GM12878 (cell line): Measurements from ENCODE around the gene LIN54. TPM values are rescaled to one million over a fixed set of nuclear protein-coding genes. Genes with fewer than 3 reads are reported as not detected.
A peak's percentile ranks its signal among the peaks of the same experiment; 100 is the strongest.

Experiments used
- ATAC-seq: fragments of 200-7000 bp; cut with Tn5 transposase; 3 replicates; pipeline ENCODE4 v1.9.1; 2020; ENCODE audit warnings: mild to moderate bottlenecking, moderate library complexity
- BruUV-seq: library from RNA; stranded (reverse); fragments of 400-500 nt; replicated peaks from 2 replicates; lab custom pipeline; 2021; lab: Mats Ljungman, UMichigan
- CTCF ChIA-PET: fragments of 300-600 bp; sonication (Branson Sonifier 250); formaldehyde crosslinking; extraction: SDS; loops from one replicate; lab custom pipeline; 2021; ENCODE audit warnings: inconsistent platforms; lab: Yijun Ruan, JAX
- POLR2A ChIA-PET: fragments of 350-600 bp; formaldehyde crosslinking; extraction: SDS; loops from one replicate; lab custom pipeline; 2021; ENCODE audit warnings: inconsistent platforms; lab: Charles Lee
- RAD21 ChIA-PET: fragments of 300-600 bp; sonication (Branson Sonifier 250); formaldehyde crosslinking; loops from one replicate; lab custom pipeline; 2023; ENCODE audit warnings: antibody characterized with exemption; ENCODE audit not compliant: unreplicated experiment; lab: Charles Lee
- SMC1A ChIA-PET: fragments of 300-600 bp; sonication (Branson Sonifier 250); formaldehyde crosslinking; loops from one replicate; lab custom pipeline; 2023; ENCODE audit not compliant: unreplicated experiment, uncharacterized antibody; lab: Charles Lee
- DNase-seq: peaks from one replicate; pipeline ENCODE4 v3.0.0-alpha.2; 2011; ENCODE audit warnings: low read depth, low spot score
- FAIRE-seq: peaks from 3 replicates; lab custom pipeline; 2011; peaks lifted over from hg19 to GRCh38; lab: Jason Lieb, UNC
- H2AFZ ChIP-seq: 2 replicates; pipeline ENCODE4 v1.6.0; 2011; ENCODE audit warnings: low read depth, low read length, control low read depth; ENCODE audit not compliant: control insufficient read depth
- H3K27ac ChIP-seq: 2 replicates; pipeline ENCODE4 v1.5.1; 2011; ENCODE audit warnings: control low read depth; ENCODE audit not compliant: control insufficient read depth, insufficient read depth
- H3K27me3 ChIP-seq, 2 experiments: replicated peaks in 1 of 2; 2 replicates each; pipeline versions ENCODE4 v1.6.0 to v1.6.1; 2011; ENCODE audit warnings: low read length in 1 of 2; ENCODE audit not compliant: control insufficient read depth in 2 of 2, insufficient read depth in 2 of 2
- H3K36me3 ChIP-seq, 2 experiments: 2 replicates each; pipeline ENCODE4 v1.5.1; 2011; ENCODE audit warnings: low read length in 1 of 2; ENCODE audit not compliant: control insufficient read depth in 2 of 2, insufficient read depth in 2 of 2
- H3K4me1 ChIP-seq: 2 replicates; pipeline ENCODE4 v1.6.1; 2011; ENCODE audit warnings: mild to moderate bottlenecking, low read length, moderate library complexity, mixed read lengths; ENCODE audit not compliant: control insufficient read depth, insufficient read depth
- H3K4me2 ChIP-seq: 2 replicates; pipeline ENCODE4 v1.6.0; 2011; ENCODE audit warnings: control low read depth; ENCODE audit not compliant: control insufficient read depth, insufficient read depth
- H3K4me3 ChIP-seq: fragments of 200-600 bp; sonication (generic); 2 replicates; pipeline ENCODE4 v1.5.1; 2016
- H3K79me2 ChIP-seq: 2 replicates; pipeline ENCODE4 v1.6.0; 2011; ENCODE audit warnings: low read length; ENCODE audit not compliant: control insufficient read depth, insufficient read depth
- H3K9ac ChIP-seq: 2 replicates; pipeline ENCODE4 v1.8.0; 2011; ENCODE audit warnings: low read length, control low read depth, mixed read lengths; ENCODE audit not compliant: control insufficient read depth, insufficient read depth
- H3K9me3 ChIP-seq: replicated peaks from 3 replicates; pipeline ENCODE4 v1.5.1; 2011; ENCODE audit warnings: mild to moderate bottlenecking, low read length; ENCODE audit not compliant: control insufficient read depth, insufficient read depth
- H4K20me1 ChIP-seq: 2 replicates; pipeline ENCODE4 v1.6.0; 2011; ENCODE audit not compliant: control insufficient read depth, insufficient read depth
- ATF3 ChIP-seq: IDR thresholded peaks from 2 replicates; pipeline ENCODE4 v1.6.1; 2011; ENCODE audit warnings: low read depth, mild to moderate bottlenecking, low read length, moderate library complexity, borderline replicate concordance; ENCODE audit errors: extremely low read depth
- BMI1 ChIP-seq: fragments of 450-650 bp; IDR thresholded peaks from 2 replicates; pipeline ENCODE4 v1.6.1; 2016; ENCODE audit warnings: mild to moderate bottlenecking, moderate library complexity, borderline replicate concordance
- CBX5 ChIP-seq: sonication (generic); IDR thresholded peaks from 2 replicates; pipeline ENCODE4 v1.6.1; 2016; ENCODE audit warnings: low read depth, moderate library complexity, mild to moderate bottlenecking, inconsistent platforms
- E2F4 ChIP-seq: IDR thresholded peaks from 2 replicates; pipeline ENCODE4 v1.6.1; 2012; ENCODE audit warnings: low read depth, low read length, improper control_type of control experiment
- MEF2B ChIP-seq: fragments of 450-650 bp; IDR thresholded peaks from 2 replicates; pipeline ENCODE4 v1.6.1; 2018; ENCODE audit warnings: mild to moderate bottlenecking, moderate library complexity; ENCODE audit not compliant: partially characterized antibody, poor library complexity, severe bottlenecking
- MTA3 ChIP-seq: IDR thresholded peaks from 2 replicates; pipeline ENCODE4 v1.6.1; 2012; ENCODE audit warnings: low read length, inconsistent platforms, borderline replicate concordance
- NFIC ChIP-seq: IDR thresholded peaks from 2 replicates; pipeline ENCODE4 v1.6.1; 2012; ENCODE audit warnings: low read depth, mild to moderate bottlenecking, inconsistent platforms, low read length, moderate library complexity
- PML ChIP-seq: IDR thresholded peaks from 2 replicates; pipeline ENCODE4 v1.6.1; 2012; ENCODE audit warnings: low read length, inconsistent platforms
- POLR2AphosphoS2 ChIP-seq: IDR thresholded peaks from 2 replicates; pipeline ENCODE4 v1.6.1; 2011; ENCODE audit warnings: low read depth, mild to moderate bottlenecking, low read length, improper control_type of control experiment, moderate library complexity
- SIX5 ChIP-seq: IDR thresholded peaks from 2 replicates; pipeline ENCODE4 v1.6.1; 2011; ENCODE audit warnings: mild to moderate bottlenecking, low read depth, low read length, moderate library complexity; ENCODE audit not compliant: severe bottlenecking
- SMAD5 ChIP-seq: IDR thresholded peaks from 2 replicates; pipeline ENCODE4 v1.6.1; 2016; ENCODE audit warnings: antibody characterized with exemption, low read depth
- SMC3 ChIP-seq: IDR thresholded peaks from 2 replicates; pipeline ENCODE4 v1.6.1; 2011; ENCODE audit warnings: low read length, improper control_type of control experiment, borderline replicate concordance
- ZBTB4 ChIP-seq: fragments of 450-650 bp; formaldehyde crosslinking; IDR thresholded peaks from 2 replicates; pipeline ENCODE4 v1.4.0; 2022; ENCODE audit warnings: mild to moderate bottlenecking, moderate library complexity
- WGBS: methylation state at CpG from one replicate; pipeline ENCODE4 v1.1.6; 2016; ENCODE audit warnings: low lambda C conversion rate; ENCODE audit not compliant: insufficient replicate concordance, insufficient coverage; ENCODE audit errors: missing lambda C conversion rate; 5-methylcytosine and 5-hydroxymethylcytosine counted together
- in situ Hi-C: fragments of 300-500 bp; cut with MboI; formaldehyde crosslinking; loops from 9 replicates; pipeline ENCODE4 v1.14.3; 2018; ENCODE audit warnings: mixed read lengths
- intact Hi-C: fragments of 100-400 bp; cut with micrococcal nuclease; formaldehyde crosslinking; loops from one replicate; pipeline ENCODE4 v1.14.2; 2022; ENCODE audit not compliant: unreplicated experiment
- polyA plus RNA-seq, 11 experiments: library from polyadenylated mRNA; depleted of rRNA in 4 of 11; unstranded in 6 of 11; stranded (reverse) in 5 of 11; fragments of >200 nt; fragmentation: Nextera tagmentation in 4 of 11; fragmentation: Illumina TruSeq in 1 of 11; extraction: Ambion mirVana in 4 of 11; extraction: Trizol in 1 of 11; gene quantifications; 1 replicate in 1 of 11; 2 replicates in 10 of 11; pipeline versions ENCODE4 v1.2.1 to v1.2.3, GENCODE V29; 2011 to 2016; ENCODE audit warnings: inconsistent platforms in 2 of 11, missing spikeins in 2 of 11, low read depth in 1 of 11
- total RNA-seq, 4 experiments: library from RNA; depleted of rRNA in 3 of 4; stranded (reverse); fragments of >200 nt in 3 of 4; fragmentation: Illumina TruSeq in 1 of 4; extraction: Trizol in 1 of 4; gene quantifications; 2 replicates each; pipeline versions ENCODE4 v1.2.1 to v1.2.3, GENCODE V29; 2013 to 2021

LIN54 gene
- total and polyA plus RNA-seq, 10 of the 15 experiments (the other 5 are each of a cell fraction or from before 2014, with no cell fraction given) = 1.5 to 20.4 (median 12.2) TPM

GRCh38 chr4:82891707-82892466 lies 118.7 kb downstream of the LIN54 start:
- intact Hi-C loops (loop anchor here (1.0 to 5.0 kb wide), 4 partner anchors 8 to 565 kb away; partner anchors contain the start of genes HELQ, MRPS18C, PLAC8 and THAP9), in situ Hi-C loops (loop anchor here (5.0 kb wide), 2 partner anchors 120 to 390 kb away; partner anchors contain the start of genes COQ2 and LIN54)
- ATAC-seq = peak; percentile 4
- ChIA-PET SMC1A (interaction anchor here (0.9 to 2.5 kb wide), 6 partner anchors 8 to 182 kb away, joined by 3 to 10 read pairs (median 6); partner anchors contain the start of genes LIN54 and THAP9), RAD21 (interaction anchor here (0.8 to 1.4 kb wide), 3 partner anchors 14 to 390 kb away, joined by 4 to 8 read pairs (median 5); no protein-coding TSS in a partner anchor), POLR2A (interaction anchor here (0.9 to 1.1 kb wide), 6 partner anchors 8 to 463 kb away, joined by 3 to 6 read pairs (median 4); partner anchors contain the start of gene THAP9), CTCF (interaction anchor here (0.6 to 1.7 kb wide), 9 partner anchors 8 to 388 kb away, joined by 3 to 6 read pairs (median 3); partner anchors contain the start of genes COPS4 and THAP9)
- Histone ChIP-seq H3K9ac (peak overlapping the region; percentile 98), H3K27ac (peak overlapping the region; percentile 94), H3K4me1 (peaks cover 3% of the 10 kb centered on the region; the same call in 1 of the 2 replicates), H3K4me3 (peak overlapping the region; percentile 68; the same call in 1 of the 2 replicates), H3K4me2 (peak overlapping the region; percentile 43), H3K27me3 (no peaks in the 10 kb centered on the region), H4K20me1 (no peaks in the 10 kb centered on the region), H3K79me2 (peaks cover 50% of the 10 kb centered on the region), H2AFZ (peak overlapping the region; percentile 92), H3K36me3 (peaks cover 0 to 14% of the 10 kb centered on the region in 2 experiments; a peak in 2 of 4 replicates), H3K9me3 (no peaks in the 10 kb centered on the region)
- no peak for DNase-seq
- peak; percentile 62 for FAIRE-seq
- no TSS peak for BruUV-seq
- 2% methylated on average over 7 of the region's 7 CpGs for WGBS
- TF ChIP-seq E2F4 = no peak
- TF ChIP-seq SIX5 = no peak
- 0 out of 2 replicates have a peak, but pooled peaks have one; percentile 4 for TF ChIP-seq SMAD5
- TF ChIP-seq CBX5 = no peak
- TF ChIP-seq BMI1 = no peak
- no peak for TF ChIP-seq ATF3
- no peak for TF ChIP-seq MEF2B
- TF ChIP-seq PML = 0 out of 2 replicates have a peak, but pooled peaks have one; percentile 62
- 0 out of 2 replicates have a peak, but pooled peaks have one; percentile 58 for TF ChIP-seq MTA3
- peak; percentile 15; the same call in 1 of the 2 replicates for TF ChIP-seq POLR2AphosphoS2
- TF ChIP-seq ZBTB4 (CRISPR knock-in tag) = no peak
- no peak for TF ChIP-seq SMC3
- TF ChIP-seq NFIC = peak; percentile 28; the same call in 1 of the 2 replicates
